HS-5 (cell line): ENCODE data around the gene SLC34A1.

ENCODE experiments used
- DNase-seq: peaks from one replicate; pipeline ENCODE4 v3.0.0-alpha.2; 2012; ENCODE audit warnings: low read depth

SLC34A1 gene

DNA sequence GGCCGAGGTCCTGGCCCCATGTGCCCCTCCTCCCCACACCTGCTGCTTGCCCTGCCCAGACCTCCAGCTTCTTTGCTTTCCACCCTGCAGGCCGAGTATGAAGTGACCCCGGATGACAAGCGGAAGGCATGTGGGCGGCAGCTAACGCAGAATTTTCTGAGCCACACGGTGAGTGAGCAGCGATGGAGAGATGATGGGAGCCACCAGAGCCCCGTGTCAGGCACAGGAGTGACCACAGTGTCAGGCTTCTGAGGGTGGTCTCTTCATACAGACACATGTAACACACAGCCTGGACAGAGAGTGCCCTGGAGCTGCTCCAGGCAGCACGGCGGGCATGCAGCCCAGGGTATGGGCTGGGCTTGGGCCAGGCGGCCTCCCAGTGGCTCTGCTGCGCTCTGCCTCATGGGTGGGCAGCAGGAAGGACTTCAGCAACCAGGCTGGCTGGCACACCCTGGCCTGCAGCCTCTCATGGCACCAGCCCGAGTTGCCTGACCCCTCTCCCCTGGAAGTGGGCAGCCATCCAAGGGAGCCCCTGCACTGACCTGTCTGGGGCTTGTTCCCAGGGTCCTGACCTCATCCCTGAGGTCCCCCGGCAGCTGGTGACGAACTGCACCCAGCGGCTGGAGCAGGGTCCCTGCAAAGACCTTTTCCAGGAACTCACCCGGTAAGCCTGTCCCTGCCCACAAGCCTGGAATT, 48.1 kb downstream of the SLC34A1 start:
- DNase-seq: no peak

- DNase-seq: no peak
These were observed 48.8 kb downstream of the SLC34A1 start for GRCh38 chr5:177432839-177433657.

GRCh38 chr5:177433658-177434217, 49.5 kb downstream of the SLC34A1 start:
- DNase-seq: no peak

- DNase-seq: no peak
These were observed 50.2 kb downstream of the SLC34A1 start for GRCh38 chr5:177434437-177434836.

GRCh38 chr5:177434942-177435738, 50.9 kb downstream of the SLC34A1 start:
- DNase-seq: no peak

GRCh38 chr5:177435847-177436536, 51.8 kb downstream of the SLC34A1 start:
- no peak for DNase-seq

DNA sequence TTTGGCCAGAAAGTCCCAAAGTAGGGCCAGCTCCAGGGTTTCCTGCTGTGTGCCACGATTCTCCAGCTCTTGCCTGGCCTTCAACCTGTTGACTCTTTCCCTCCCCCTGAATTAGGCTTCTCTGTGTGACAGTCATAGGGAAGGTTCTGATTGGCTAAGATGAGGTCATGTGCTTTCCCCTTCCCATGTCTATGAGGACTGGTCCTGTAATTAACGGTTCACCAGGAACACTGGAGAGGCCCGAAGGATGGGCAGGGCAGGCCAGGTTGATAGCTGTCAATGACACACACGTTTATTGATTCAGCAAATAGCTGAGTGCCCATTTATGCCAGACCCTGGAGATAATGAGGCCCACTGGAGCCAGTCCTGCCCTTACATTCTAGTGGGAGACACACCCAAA, 53.4 kb downstream of the SLC34A1 start:
- DNase-seq: no peak

- DNase-seq: no peak
These were observed 54.2 kb downstream of the SLC34A1 start for GRCh38 chr5:177438468-177438867.

GRCh38 chr5:177439518-177440053, 55.4 kb downstream of the SLC34A1 start:
- no peak for DNase-seq

GRCh38 chr5:177440211-177440989, 56.2 kb downstream of the SLC34A1 start:
- DNase-seq: no peak

DNA sequence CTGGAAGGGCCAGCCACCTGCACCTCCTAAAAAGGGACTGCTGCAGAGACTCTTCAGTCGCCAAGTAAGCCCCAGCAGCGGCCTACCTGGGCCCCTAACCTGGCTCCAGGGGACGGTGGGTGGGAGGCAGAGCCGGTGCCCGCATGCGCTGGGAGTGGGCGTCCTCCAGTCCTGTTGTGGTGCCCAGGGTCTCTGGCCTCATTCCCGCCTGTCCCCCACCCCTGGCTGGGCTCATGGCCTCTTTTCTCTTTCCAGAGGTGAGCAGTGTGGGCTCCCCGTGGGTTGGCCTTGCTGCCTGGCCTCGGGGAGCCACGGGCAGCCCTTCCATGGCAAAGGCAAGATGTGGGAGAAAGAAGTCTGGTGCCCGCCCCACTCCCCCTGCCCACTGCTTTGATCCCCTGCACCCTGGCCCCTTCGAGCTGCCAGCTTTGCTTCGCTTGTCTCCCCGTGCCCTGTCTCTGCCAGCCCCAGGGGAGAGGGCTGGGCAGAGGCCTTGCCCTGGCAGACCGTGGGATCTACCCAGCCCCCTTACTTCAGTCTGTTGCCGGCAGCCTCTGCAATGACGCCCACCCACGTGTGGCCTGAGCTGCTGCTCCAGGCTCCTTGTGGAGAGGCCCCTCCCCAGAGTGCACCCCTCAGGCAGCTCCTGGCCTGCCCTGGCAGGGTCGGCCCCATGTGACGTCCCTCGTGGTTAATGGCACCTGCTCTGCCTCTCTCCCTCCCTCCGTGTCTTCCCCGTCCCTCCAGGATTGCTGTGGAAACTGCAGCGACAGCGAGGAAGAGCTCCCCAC, 57.0 kb downstream of the SLC34A1 start:
- DNase-seq: no peak

DNA sequence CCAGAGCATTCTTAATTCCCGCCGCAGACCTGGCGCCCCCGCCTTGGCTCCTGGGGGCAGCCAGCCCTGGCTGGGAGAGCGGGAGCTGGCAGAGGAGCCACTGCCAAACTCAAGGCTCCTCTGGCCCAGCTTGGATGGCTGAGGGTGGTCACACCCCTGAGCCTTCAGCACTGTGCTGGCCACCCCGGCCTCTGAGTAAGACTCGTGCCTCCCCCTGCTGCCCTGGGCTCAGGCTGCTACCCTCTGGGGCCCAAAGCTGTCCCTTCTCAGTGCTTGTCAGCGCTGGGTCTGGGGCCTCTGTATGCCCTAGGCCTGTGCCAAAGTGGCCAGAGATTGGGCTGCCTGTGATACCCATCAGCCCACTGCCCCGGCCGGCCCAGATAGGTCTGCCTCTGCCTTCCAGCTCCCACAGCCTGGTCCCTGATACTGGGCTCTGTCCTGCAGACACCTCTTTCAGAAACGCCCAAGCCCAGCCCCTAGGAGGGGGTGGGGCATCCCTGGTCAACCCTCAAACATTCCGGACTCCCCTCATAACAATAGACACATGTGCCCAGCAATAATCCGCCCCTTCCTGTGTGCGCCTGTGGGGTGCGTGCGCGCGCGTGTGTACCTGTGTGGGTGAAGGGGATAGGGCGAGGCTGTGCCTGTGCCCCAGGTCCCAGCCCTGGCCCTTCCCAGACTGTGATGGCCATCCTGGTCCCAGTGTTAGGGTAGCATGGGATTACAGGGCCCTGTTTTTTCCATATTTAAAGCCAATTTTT, 58.0 kb downstream of the SLC34A1 start:
- DNase-seq: no peak

GRCh38 chr5:177443144-177443983, 59.1 kb downstream of the SLC34A1 start:
- DNase-seq: no peak

GRCh38 chr5:177444106-177445051, 60.1 kb downstream of the SLC34A1 start:
- DNase-seq: no peak

- DNase-seq: no peak
These were observed 61.0 kb downstream of the SLC34A1 start for GRCh38 chr5:177445052-177445916.

- DNase-seq: no peak
These were observed 61.6 kb downstream of the SLC34A1 start for GRCh38 chr5:177445917-177446199.
